ENCODE results near the gene PHLDA1. TPM values are rescaled to one million over a fixed set of nuclear protein-coding genes. Genes with fewer than 3 reads are reported as not detected.

Gene PHLDA1
- total RNA-seq, 1 experiment from 2014 or later: 151 TPM

DNA sequence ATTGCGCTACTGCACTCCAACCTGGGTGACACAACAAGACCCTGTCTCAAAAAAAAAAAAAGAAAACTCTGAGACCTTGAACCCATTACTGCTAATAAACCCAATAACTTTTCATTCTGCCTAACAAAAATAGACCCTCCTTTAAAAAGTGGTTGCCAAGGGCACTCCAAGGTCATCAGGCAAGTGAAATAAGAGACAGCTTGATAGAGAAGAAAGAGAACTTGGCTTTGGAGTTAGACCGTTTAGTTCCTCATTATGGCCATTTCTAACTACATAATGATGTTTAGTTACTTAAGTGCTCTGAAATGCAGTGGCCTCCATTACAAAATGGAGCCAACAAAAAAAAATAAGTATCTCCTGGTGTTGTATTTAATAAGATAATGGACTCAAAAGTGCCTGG is 55.9 kb downstream of the PHLDA1 start:
- Mint-ChIP-seq H3K4me3 (ENCODE audit: low read depth, unreplicated experiment) (no peak overlapping the region), H3K27me3 (ENCODE audit: unreplicated experiment) (no peaks in the 10 kb centered on the region), H3K4me1 (ENCODE audit: low read depth, unreplicated experiment) (peaks cover 73% of the 10 kb centered on the region), H3K9me3 (ENCODE audit: low read depth, unreplicated experiment) (no peaks in the 10 kb centered on the region), H3K36me3 (ENCODE audit: insufficient read depth, unreplicated experiment) (peaks cover 27% of the 10 kb centered on the region), H3K27ac (ENCODE audit: unreplicated experiment) (peak overlapping the region; percentile 97)
- TF ChIP-seq, protein P1, sequence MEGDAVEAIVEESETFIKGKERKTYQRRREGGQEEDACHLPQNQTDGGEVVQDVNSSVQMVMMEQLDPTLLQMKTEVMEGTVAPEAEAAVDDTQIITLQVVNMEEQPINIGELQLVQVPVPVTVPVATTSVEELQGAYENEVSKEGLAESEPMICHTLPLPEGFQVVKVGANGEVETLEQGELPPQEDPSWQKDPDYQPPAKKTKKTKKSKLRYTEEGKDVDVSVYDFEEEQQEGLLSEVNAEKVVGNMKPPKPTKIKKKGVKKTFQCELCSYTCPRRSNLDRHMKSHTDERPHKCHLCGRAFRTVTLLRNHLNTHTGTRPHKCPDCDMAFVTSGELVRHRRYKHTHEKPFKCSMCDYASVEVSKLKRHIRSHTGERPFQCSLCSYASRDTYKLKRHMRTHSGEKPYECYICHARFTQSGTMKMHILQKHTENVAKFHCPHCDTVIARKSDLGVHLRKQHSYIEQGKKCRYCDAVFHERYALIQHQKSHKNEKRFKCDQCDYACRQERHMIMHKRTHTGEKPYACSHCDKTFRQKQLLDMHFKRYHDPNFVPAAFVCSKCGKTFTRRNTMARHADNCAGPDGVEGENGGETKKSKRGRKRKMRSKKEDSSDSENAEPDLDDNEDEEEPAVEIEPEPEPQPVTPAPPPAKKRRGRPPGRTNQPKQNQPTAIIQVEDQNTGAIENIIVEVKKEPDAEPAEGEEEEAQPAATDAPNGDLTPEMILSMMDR (IDR thresholded peaks at IDR 0.05; ENCODE audit: unreplicated experiment): no peak
- CTCF ChIA-PET: no interaction called here
- BruUV-seq (replicated peaks): no TSS peak
- intact Hi-C loops (cut with micrococcal nuclease; ENCODE audit: unreplicated experiment): loop anchor here (2.0 to 5.0 kb wide), 3 partner anchors 209 to 413 kb away; no protein-coding TSS in a partner anchor
- DNase-seq: no peak

Other genes starting within 250 kb of the PHLDA1 start
- 394 and 467 TPM in 2 replicates for gene NAP1L1, start 52.9 kb upstream of the PHLDA1 start, total RNA-seq (2022)